ENCODE data around the gene GALR2.

DNA sequence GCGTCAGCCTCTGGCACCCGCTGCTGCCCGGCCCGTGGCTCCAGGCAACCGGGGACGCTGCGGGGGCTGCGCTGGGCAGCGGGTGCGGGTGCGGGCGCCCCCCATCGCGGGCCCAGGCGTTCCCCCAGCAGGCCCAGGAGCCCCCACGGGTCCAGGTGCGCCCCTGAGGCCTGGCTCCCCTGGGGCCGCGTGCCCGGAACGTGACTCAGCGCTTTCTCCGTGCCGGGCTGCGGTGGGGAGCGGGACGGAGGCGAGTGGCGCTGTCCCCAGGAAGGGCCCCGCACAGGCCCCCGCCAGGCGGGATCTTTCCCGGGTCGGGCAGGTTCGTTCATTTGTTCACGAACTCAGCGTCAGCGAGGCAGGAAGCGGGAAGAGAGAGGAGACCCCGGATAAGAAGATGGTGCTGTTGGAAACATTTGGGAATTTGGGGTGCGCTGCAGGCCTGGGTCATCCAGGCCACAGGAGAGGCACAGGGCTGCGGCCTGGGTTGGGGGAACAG is 47.4 kb downstream of the GALR2 start:
- TF ChIP-seq CTCF (conservative IDR thresholded peaks at IDR 0.05) (no peak), ZFX (IDR thresholded peaks at IDR 0.05) (no peak)
